ENCODE data around the gene VARS1. TPM values are rescaled to one million over a fixed set of nuclear protein-coding genes. Genes with fewer than 3 reads are reported as not detected.
"Not testable (repeated sequence)": the region's sequence is repeated elsewhere in the genome, so short reads cannot be mapped to it uniquely, and the experiment has no call there.

The VARS1 gene
- total RNA-seq, 1 donor from 2014 or later = 29.1 TPM

DNA sequence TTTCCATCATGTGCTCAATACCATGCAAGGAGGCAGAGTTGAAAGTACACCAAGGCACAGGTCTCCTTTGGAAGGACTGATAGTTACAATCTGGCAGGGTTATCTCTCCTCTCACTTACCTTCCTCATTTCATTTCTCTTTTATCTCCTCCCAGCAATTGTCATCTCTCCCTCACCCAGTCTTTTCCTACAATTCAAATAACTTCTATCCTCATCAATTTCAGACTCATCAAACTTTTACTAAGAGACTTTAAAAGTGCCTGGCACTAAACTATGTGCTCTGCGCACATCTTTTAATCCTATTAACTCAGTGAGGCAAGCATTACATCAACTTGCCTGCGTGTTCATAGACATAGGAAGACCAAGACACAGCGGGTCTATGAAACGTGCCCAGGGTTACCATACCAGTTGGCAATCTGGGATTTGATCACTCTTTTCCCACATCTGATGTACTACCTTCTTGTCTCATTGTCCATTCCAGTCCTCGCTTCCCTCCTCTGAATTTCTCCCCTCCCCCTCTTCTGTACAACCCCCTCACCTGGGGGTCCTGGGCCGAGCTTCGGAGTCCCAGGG is 1.2 kb downstream of the VARS1 start:
- DNase-seq = peak; percentile 18

DNA sequence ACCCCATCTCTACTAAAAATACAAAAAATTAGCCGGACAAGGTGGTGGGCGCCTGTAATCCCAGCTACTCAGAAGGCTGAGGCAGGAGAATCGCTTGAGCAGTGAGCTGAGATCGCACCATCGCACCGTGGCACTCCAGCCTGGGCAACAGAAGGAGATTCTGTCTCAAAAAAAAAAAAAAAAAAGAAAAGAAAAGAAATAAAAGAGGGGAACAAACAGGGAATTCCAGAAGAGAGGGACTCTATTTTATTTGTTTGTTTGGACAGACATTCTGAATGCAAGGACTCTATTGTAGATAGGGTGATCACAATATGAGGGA is 1.7 kb downstream of the VARS1 start:
- DNase-seq = not testable (repeated sequence)

DNA sequence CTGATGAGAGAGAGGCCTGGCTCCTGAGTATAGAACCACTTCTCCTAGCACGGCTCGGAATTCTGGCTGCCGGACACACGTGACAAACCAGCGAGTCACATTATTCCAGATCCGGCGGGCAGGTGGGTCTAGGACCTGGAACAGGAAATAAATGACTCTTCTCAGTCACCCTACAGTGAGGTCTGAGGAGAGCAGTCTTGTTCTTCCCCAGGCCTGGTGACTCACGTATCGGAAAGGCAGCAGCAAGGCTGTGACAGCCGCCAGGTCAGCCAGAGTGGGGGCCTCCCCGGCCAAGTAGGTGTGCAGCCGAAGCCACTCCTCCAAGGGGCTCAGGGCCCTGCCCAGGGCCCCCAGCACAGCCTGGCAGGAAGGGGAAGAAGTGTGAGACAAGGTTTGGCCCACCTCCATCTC is 2.8 kb downstream of the VARS1 start:
- no peak for DNase-seq

DNA sequence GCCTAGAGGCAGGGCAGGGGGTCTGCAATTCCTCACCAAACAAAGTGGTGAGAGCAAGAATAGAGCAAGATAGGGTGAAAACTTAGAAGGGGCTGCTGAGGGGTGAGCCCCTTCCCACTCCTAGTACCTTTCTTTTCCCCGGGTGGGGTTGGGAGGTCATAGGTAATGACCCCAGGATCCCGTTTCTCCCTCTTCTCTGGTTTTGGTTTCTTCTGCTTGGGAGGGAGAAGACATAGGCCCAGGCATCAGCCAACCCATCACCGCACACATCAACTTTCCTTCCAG is 3.5 kb downstream of the VARS1 start:
- DNase-seq = no peak

DNA sequence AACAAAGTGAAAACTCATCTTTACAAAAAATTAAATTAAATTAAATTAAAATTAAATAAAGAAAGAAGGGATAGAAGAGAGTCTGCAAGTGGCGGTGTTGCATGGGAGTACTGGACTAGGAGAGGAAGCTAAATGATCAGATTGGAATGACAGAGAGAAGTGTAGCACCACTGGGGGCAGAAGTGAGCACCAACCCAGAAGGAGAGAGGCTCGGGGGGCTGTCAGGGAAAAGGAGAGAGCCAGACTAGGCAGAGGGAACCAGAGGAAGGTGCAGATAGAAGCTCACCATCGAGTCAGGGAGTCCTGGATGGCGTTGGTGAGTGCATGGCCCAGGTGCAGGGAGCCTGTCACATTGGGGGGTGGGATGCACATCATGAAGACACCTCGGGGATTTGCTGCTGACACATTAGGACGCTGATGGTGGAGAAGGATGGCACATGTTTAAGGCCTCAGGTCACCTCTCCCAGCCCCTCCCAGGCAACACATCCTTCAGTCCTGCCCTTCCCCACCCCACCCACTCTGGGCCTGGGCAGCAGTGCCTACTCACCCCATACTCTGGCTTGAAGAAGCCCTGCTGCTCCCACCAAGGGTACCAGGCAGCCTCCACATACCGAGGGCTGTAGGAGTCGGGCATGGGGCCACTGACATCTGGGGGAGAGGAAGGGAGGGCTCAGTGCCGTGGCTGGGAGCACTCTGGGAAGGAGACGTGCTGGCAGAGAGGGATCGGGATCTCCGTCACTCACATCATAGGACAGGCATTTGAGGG is 4.0 kb downstream of the VARS1 start:
- DNase-seq = peak; percentile 44

DNA sequence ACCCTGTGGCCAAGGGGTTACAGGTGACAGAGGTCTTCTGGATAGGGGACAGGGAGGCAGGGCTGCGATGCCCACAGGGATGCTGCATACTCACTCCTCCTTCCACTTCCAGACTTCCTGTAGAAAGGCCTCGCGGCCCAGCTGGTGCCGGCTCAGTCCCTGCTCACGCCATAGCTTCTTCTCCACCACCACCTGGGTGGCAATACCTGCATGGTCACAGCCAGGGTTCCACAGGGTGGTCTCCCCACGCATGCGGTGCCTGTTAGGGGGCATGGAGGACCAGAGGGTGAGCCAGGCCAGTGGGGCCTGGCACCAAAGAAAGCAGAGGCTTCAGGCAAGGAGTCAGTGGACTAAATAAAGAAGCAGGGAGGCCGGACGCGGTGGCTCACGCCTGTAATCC is 10.1 kb downstream of the VARS1 start:
- DNase-seq = no peak

DNA sequence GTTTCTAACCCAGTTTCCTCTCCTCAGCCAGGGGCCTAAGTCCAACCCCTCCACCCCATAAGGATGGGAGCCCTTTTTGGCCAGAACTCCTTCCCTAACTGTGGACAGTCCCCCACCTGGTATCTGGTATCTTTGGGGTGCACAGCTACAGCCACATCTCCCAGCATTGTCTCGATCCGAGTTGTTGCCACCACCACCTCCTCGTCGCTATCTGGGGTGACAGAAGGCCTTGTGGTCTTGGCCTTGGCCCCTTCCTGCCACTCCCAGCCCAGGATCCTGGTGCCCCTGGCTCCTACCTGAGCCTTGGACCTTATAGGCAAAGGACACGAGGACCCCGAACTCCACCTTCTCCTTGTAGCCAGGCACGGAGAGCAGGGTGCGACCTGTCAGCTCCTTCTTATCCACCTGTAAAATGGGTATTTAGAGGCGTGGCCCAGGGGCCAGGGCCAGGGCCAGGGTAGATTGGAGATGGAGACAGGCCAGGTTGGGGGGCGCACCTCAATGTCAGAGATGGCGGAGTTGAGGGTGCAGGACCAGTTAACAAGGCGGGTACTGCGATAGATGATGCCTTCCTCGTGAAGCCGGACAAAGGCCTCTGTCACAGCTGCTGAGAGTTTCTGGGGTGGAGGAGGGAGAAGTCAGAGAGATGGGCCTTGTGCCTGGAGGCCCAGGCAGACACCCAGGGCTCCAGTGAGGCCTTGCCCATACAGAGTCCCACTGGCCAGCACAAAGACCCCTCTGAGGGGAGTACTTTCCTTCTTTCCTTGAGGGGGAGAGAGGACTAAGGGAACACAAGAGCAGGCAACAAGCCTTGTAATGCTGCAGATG is 11.2 kb downstream of the VARS1 start:
- no peak for DNase-seq

DNA sequence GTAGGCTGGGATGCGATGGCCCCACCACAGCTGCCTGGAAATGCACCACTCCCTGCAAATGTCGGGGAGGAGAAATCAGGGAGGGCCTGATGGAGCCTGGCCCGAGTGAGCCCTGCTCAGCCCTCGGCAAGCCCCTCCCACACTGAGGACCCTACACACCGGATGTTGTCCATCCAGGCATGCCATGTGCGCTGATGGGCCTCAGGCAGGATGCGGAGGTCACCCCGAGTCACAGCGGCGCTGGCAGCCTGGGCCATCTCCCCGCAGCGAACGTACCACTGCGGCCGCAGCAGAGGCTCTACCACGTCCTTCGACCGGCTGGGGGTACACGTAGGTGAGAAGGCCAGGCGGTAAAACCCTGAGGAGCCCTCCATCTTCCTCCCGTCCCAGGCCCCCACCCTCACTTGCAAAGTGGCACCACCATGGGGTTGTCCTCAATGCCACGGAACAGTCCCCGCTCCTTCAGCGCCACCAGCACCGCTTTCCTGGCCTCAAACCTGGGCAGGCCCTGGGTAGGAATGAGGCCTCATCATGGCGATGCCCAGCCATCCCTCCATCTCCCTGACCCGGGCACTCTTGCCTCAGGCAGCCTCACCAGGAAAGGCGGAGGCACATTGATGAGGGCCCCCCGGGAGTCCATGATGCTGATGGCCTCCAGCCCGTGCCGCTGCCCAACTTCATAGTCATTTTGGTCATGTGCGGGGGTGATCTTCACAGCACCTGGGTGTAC is 13.3 kb downstream of the VARS1 start:
- DNase-seq = no peak

DNA sequence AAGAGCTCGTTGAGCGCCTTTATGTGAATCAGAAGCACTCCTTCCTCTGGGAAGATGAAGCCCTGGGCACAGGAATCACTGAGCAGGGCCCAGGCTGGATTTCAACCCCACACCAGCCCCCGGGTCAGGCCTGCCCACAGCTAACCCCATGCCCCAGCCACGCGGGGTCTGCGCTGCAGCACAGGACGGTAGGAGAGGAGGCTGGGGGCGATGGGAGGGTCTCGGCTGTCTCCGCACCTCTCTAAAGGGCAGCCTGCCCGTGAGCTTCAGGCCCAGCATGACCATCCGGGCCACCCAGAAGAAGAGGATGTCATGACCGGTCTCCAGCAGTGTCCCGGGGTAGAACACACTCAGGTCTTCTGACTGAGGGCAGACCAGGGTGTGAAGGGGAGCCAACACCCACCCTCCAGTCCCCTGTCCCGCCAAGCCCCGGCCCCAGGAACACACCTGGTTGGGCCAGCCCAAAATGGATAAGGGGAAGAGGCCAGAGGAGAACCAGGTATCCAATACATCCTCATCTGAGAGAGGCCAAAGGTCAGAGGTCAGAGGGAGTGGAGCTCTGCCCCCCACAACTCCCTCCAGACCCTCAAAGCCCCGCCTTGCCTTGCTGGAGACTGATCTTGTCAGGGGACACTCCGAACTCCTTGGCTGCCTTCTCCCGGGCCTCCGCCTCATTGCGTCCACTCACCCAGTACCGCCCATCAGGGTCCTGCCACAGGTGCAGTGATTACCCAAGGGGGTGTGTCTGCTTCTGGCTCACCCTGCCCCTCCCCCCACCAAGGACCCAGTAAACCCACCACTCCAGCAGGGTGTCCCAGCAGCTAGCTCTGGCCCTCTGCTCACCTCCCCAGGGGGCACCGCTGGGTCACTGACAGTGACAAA is 14.1 kb downstream of the VARS1 start:
- no peak for DNase-seq

DNA sequence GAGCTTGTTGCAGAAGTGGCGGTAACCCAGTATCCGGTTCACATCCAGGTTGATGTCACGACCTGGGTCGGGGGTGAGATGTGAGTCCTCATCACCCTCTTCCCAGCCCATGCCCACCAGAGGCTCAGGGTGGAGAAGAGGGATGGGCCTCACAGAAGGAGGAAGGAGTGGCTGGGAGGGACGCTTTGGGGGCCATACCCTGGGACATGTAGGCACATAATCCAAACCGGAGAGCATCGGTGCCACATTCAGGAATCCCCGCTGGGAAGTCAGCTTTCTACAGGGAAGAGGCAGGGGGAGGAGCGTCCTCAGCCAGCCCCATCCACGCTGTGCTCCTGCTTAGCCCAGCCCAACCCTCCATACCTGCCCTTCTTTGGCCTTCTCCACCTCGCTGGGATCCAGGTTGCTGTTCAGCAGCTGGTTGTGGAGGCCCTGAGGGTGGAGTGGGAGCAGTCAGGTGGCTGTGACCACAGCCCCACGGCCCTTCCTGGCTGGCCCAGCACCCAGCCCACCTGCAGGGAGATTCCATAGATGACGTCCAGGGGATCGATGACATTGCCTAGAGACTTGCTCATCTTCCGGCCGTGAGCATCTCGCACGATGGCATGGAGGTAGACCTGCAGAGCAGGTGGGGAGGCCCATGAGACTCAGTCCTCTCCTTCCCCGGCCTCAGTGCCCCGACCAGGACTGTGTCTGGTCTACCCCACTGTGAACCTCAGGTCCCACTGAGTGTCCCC is 14.9 kb downstream of the VARS1 start:
- no peak for DNase-seq

DNA sequence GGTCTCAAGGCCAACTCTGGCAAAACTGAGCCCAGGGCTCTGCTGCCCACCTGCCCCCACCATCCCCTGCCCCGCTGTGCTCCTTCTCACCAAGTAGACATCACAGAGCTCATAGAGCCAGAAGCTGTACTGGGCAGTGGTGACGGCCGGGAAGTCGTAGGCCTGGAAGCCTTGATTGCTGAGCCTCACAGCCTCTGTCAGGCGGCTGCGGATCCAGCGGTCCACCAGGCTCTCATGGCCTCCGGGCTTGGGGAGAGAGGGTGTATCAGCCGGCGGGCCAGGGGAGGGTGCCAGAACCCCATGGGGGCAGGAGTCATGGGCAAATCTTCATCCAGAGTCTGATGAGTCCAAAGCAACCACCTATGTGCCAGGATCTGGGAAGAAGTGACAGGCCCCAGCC is 15.6 kb downstream of the VARS1 start:
- DNase-seq = no peak

DNA sequence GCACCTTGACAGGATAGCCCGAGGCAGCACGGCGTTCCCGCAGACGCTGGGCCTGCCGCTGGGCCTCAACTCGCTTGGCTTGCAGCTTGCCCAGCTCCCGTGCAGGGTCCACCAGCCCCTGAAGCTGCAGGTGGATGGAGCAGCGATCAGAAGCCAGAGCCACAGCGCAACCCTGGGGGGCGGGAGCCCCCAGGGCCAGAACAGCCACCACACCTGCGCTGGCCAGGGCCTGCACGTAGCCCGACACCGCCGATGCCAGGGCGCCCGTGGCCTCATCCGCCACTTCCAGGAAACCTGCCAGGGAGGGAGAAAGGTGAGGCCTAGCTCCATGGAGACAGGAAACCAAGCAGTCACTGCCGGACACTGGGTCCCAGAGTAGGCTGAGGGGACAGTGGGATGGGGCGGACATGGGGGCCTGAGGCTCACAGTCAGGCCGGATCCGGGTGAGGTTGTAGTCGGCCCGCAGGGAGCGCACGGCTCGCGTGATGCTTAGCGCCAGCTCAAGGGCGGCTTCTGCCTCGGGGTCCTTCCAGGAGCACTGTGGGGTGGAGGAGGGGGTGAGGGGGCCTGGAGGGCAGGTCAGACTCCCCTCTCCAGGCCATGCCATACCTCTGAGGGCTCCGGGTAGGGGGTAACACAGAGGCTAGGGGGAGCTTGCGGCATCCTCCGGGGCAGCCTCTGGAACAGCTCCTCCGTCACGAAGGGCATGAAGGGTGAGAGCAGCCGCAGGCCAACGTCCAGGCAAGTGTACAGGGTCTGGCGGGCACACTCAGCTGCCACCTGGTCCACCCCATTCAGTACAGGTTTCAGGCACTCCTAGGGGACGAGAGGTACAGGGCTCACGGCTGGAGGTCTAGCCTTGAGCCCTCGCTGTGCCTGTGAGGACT is 16.3 kb downstream of the VARS1 start:
- DNase-seq = no peak

DNA sequence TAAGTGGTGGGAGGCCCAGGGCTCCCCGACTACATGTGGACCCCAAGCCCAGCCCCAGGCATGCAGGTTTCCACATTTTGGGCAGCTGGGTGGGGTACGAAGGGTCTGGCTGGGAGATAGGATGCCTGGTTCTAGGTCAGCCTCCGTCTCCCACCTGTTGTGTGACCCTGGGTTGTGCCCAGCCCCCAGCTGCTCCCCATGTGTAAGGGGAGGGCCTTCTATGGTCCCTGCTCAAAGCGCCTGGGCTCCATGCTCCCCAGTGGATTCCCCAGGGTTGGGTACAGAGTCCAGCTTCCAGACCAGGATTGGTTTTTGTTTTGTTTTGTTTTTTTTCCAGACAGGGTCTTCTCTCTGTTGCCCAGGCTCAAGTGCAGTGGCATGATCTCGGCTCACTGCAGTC is 17.4 kb downstream of the VARS1 start:
- no peak for DNase-seq

DNA sequence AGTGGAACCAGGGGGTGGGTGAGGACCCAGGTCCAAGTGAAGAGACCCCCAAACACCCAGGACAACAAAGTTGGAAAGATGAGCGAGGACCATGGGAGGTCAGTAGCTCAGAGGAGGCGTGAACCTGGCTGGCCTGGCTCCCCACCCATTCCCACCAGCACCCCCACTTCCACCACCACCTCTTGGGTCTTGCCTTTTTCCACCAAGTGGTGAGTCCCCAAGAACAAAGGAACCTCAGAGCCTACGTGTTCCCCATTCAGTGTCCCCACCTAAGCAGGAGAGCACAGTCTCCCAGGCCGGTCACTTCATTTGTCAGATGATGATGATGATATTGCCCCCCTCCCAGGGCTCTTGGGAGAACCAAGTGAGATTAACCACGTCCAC is 17.9 kb downstream of the VARS1 start:
- DNase-seq = no peak

DNA sequence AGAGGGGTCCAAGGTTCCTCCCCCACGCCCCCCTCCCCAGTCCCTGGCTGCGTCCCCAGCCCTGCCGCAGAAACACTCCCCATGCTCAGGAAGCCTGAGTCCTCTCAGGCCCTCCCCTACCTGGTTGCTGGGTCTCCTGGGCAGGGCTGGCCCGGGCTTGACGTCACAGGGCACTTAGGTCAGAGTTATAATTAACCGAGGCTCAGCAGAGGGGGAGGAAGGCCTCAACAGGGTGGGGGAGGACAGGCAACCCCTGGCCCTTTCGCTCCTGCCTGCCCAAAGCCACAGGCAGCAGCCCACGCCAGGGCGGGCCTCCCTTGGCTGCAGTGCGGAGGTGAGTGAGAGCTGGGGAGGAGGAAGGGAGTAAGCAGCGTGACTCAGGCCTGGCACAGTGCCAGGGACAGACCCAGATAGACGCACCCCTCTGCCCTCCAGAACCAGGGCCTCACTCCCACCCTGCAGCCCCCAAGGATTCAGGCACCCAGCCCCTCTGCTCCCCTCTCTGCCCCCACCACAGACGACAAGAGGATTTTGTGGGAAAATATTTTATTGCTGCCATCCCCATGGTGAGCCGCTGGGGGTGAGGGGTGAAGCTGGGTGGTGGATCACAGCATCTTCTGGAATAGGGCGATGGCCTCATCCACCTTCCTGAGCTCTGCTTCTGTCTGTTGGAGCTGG is 18.4 kb downstream of the VARS1 start, which contains the start of gene VWA7:
TSS of gene VWA7 (minus strand) at position 340 of the 678 bp plus-strand sequence. CDS start 549 bp downstream, outside the sequence.
- no peak for DNase-seq

DNA sequence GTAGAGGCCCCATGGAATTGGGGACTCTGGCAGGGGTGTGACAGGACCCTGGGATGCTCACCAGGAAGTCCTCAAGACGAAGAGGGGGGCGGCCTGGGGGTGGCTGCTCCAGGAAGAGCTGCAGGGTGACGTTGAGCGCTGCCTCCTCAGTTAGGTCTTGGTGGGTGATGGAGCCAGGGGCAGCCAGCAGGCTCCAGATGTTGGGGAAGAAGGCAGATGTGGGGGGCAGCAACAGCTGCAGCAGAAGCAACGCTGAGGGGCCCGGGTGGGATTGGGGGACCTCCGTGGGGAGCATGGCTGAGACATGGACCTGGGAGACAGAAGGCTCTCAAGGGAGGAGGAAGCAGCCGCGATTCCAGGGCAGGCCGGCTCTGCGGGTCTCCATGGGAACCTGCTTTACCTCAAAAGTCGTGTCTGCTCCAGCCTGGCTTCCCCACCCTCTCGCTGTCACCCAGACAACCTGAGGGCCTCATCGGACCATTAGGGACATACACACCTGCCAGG is 19.0 kb downstream of the VARS1 start:
- DNase-seq = no peak

DNA sequence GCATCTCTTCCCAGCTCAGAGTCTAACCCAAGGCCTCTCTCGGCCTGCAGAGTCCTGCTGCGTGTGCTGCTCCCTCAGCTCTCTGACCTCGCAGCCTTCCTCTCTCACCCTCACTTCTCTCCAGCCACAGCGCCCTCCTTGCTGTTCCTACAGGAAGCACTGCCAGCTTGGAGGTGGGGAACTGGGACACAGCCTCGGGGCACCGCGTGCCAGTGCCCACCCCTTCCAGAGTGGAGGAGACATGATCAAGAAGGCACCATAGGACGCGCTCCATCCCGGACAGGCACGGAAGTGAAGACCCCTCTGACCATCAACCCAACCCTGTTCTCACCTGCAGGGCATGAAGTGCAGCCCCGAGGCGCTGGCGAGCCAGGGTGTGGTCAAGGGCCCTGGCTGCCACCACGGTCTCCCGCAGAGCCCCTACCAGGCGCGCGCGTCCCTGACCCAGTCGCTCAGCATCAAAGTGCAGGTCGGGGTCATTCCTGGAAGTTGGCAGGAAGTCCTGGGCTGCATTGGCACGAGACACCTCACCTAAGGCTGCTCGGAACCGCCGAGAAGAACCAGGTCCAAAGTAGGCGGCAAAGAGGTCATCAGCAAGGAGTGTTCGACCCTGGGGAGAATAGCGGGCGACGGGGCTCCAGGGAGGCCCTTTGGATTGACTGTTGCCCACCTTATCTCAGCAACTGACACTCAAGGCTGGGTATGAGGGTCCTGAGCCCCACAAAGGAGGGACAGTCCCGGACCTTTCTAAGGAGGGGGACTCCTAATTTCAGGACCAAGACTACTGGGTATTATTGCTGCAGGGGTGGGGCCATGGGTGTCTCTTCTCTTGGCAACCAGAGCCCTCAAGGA is 19.7 kb downstream of the VARS1 start:
- no peak for DNase-seq

DNA sequence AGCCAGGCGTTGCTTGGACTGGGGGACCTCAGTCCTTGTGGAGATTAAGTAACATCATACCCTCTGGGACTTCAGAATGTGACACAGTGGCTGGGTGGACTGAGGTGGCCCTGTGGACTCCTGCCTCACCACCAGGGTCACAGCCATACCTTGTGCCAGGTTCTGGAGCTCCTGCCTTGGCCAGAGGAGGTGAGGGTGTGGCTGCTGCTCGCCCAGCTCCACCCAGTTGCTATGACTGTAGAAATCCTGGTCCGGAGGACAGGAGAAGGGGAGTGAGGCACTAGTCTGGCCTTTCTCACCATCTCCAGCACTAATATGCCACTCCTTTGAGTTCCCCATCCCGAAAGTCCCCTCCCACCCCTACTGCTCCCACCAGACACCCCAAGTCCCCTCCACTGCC is 20.4 kb downstream of the VARS1 start:
- DNase-seq = no peak

All from skin of body (tissue), 2 donors.